Upper lobe of left lung (tissue), 6 donors: ENCODE data around the gene SKIC3. TPM values are rescaled to one million over a fixed set of nuclear protein-coding genes. Genes with fewer than 3 reads are reported as not detected.

Source experiments
- ATAC-seq, 2 donors: fragments of 200-7000 bp; cut with Tn5 transposase; one replicate each; pipeline ENCODE4 v1.9.1; 2022; ENCODE audit warnings: mild to moderate bottlenecking in 2 of 2, moderate library complexity in 2 of 2; ENCODE audit not compliant: low FRiP score in 2 of 2
- DNase-seq, 2 donors: peaks; one replicate each; pipeline ENCODE4 v3.0.0-alpha.2; 2019 to 2020
- H3K27ac ChIP-seq, 4 donors: fragments of 200-600 bp; sonication (generic); one replicate each; pipeline ENCODE4 v1.5.1; 2016 to 2019
- H3K27me3 ChIP-seq, 4 donors: fragments of 200-600 bp; sonication (generic); one replicate each; pipeline ENCODE4 v1.5.1; 2017 to 2019
- H3K36me3 ChIP-seq, 4 donors: fragments of 200-600 bp; sonication (generic); one replicate each; pipeline ENCODE4 v1.5.1; 2016 to 2019
- H3K4me1 ChIP-seq, 4 donors: fragments of 200-600 bp; sonication (generic); one replicate each; pipeline ENCODE4 v1.5.1; 2018 to 2019
- H3K4me3 ChIP-seq, 4 donors: fragments of 200-600 bp; sonication (generic); one replicate each; pipeline ENCODE4 v1.5.1; 2017 to 2019; ENCODE audit warnings: mild to moderate bottlenecking in 2 of 4, moderate library complexity in 1 of 4
- H3K9me3 ChIP-seq, 4 donors: fragments of 200-600 bp; sonication (generic); one replicate each; pipeline ENCODE4 v1.5.1; 2018 to 2019
- EP300 ChIP-seq, 4 donors: sonication (generic); formaldehyde crosslinking; IDR thresholded peaks; one replicate each; pipeline ENCODE4 v1.5.1; 2017; ENCODE audit warnings: antibody characterized with exemption in 4 of 4, control low read depth in 2 of 4
- POLR2A ChIP-seq, 4 donors: fragments of 450-650 bp; IDR thresholded peaks; one replicate each; pipeline ENCODE4 v1.5.1; 2016 to 2017; ENCODE audit warnings: antibody characterized with exemption in 4 of 4, mild to moderate bottlenecking in 2 of 4
- POLR2AphosphoS5 ChIP-seq, 2 donors: sonication (generic); formaldehyde crosslinking; IDR thresholded peaks; one replicate each; pipeline ENCODE4 v1.5.1; 2017; ENCODE audit warnings: antibody characterized with exemption in 2 of 2
- WGBS, 2 donors: methylation state at CpG; one replicate each; pipeline ENCODE4 v1.1.5; 2017 to 2018; 5-methylcytosine and 5-hydroxymethylcytosine counted together
- total RNA-seq, 6 donors: library from RNA; depleted of rRNA in 4 of 6; stranded (reverse); fragments of >200 nt in 4 of 6; gene quantifications; one replicate each; pipeline versions ENCODE4 v1.1.0 to v1.2.1, GENCODE V29; 2016 to 2021
- TF ChIP-seq, protein P1 (sequence below), 6 experiments: fragments of 450-650 bp in 4 of 6; fragments of 200-600 bp in 2 of 6; sonication (generic) in 2 of 6; IDR thresholded peaks; one replicate each; pipeline ENCODE4 v1.5.1; 2016 to 2019; ENCODE audit warnings: antibody characterized with exemption in 6 of 6
- donor health status: DM: no; HTN: no; CAD: no; lungs with moderate emphysema.
- donor health status: DM: no; HTN: yes; CAD: no; lungs with severe emphysema.

Gene SKIC3
- total RNA-seq, 6 donors from 2014 or later = 42.5 to 101 (median 54.0) TPM

DNA sequence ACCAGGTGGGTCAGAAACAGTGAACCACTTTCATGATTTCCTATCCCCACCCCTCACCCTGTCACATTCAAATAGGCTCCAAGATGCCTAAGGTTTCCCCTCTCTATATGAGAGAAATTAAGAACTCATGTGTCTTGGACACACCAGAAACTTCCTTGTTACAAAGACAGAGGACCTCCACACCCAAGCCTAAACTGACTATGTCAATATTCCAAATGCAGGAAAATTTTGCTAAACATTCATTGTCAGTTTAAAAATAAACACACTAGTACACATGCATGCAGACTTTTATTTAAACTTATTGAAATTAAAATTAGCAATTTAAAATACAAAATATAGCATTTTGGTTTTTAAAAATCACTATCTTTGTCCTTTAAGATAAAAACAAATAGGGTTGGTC, 26.2 kb downstream of the SKIC3 start:
- Histone ChIP-seq H3K9me3 (no peaks in the 10 kb centered on the region), H3K4me1 (no peaks in the 10 kb centered on the region), H3K27me3 (no peaks in the 10 kb centered on the region), H3K36me3 (peaks cover 5 to 82% (median 19%) of the 10 kb centered on the region in 4 donors), H3K4me3 (no peak overlapping the region), H3K27ac (no peak overlapping the region)
- DNase-seq = no peak
- ATAC-seq = no peak
- TF ChIP-seq EP300 (IDR thresholded peaks at IDR 0.05) = no peak
- no peak for TF ChIP-seq POLR2AphosphoS5 (IDR thresholded peaks at IDR 0.05)
- TF ChIP-seq POLR2A (IDR thresholded peaks at IDR 0.05) = no peak
- TF ChIP-seq, protein P1, sequence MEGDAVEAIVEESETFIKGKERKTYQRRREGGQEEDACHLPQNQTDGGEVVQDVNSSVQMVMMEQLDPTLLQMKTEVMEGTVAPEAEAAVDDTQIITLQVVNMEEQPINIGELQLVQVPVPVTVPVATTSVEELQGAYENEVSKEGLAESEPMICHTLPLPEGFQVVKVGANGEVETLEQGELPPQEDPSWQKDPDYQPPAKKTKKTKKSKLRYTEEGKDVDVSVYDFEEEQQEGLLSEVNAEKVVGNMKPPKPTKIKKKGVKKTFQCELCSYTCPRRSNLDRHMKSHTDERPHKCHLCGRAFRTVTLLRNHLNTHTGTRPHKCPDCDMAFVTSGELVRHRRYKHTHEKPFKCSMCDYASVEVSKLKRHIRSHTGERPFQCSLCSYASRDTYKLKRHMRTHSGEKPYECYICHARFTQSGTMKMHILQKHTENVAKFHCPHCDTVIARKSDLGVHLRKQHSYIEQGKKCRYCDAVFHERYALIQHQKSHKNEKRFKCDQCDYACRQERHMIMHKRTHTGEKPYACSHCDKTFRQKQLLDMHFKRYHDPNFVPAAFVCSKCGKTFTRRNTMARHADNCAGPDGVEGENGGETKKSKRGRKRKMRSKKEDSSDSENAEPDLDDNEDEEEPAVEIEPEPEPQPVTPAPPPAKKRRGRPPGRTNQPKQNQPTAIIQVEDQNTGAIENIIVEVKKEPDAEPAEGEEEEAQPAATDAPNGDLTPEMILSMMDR (IDR thresholded peaks at IDR 0.05) = no peak

DNA sequence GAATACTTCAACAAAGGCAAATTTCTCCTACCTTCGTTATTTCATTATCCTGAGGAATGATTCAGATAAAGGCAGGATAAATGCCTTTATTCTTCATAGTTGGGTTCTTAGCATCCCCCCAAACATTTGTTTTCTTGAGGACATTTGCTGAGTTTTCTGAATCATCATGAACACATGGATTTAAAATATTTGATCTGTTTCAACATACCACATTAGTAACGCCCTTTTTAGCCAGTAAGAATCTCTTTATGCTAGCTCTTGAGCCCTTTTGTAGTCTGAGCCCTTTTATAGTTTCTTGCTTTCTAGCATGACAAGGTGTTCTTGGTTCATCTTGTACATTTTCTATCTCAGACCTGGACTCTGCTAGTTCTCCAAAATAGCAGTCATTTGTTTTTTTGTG, 27.9 kb downstream of the SKIC3 start:
- no peak for DNase-seq
- H3K27ac ChIP-seq = no peak overlapping the region
- WGBS, 2 donors = 95 to 96% methylated on average over 2 of the region's 2 CpGs

DNA sequence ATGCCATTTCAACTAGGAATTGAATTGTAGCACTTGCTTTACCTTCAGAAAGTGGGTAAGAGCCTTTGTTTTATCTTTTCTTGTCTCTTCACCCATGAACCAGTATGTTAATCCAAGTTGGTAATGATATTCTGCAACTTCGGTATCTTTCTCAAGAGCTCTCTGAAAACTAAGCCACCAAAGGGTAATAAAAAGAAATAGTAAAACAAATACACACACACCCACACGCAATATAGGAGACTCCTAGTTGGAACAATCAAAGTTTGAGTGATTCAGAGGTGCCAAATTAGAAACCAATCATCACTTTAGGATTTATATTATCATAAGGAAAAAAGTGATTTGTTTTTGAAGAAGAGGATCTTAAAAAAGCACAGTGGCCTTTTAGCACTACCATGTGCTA, 30.4 kb downstream of the SKIC3 start:
- H3K27ac ChIP-seq = no peak overlapping the region
- no peaks in the 10 kb centered on the region for H3K27me3 ChIP-seq
- ATAC-seq (no peak), DNase-seq (no peak)
- no peak for TF ChIP-seq POLR2A (IDR thresholded peaks at IDR 0.05)
- TF ChIP-seq POLR2AphosphoS5 (IDR thresholded peaks at IDR 0.05) = no peak
- TF ChIP-seq EP300 (IDR thresholded peaks at IDR 0.05) = no peak
- TF ChIP-seq, protein P1 (IDR thresholded peaks at IDR 0.05) = no peak
- peaks cover 9 to 94% (median 20%) of the 10 kb centered on the region in 4 donors for H3K36me3 ChIP-seq
- H3K4me1 ChIP-seq = no peaks in the 10 kb centered on the region
- H3K4me3 ChIP-seq = no peak overlapping the region
- H3K9me3 ChIP-seq = no peaks in the 10 kb centered on the region
- 89 to 93% methylated on average over 2 of the region's 2 CpGs for WGBS, 2 donors

More for the DNA sequence above, 27.9 kb downstream of the SKIC3 start:
- no peak overlapping the region for H3K4me3 ChIP-seq
- peaks cover 6 to 90% (median 21%) of the 10 kb centered on the region in 4 donors for H3K36me3 ChIP-seq
- ATAC-seq = no peak
- TF ChIP-seq EP300 (IDR thresholded peaks at IDR 0.05) (no peak), POLR2AphosphoS5 (IDR thresholded peaks at IDR 0.05) (no peak), POLR2A (IDR thresholded peaks at IDR 0.05) (no peak)
- TF ChIP-seq, protein P1 (IDR thresholded peaks at IDR 0.05) = no peak
- no peaks in the 10 kb centered on the region for H3K9me3 ChIP-seq
- no peaks in the 10 kb centered on the region for H3K4me1 ChIP-seq
- H3K27me3 ChIP-seq = no peaks in the 10 kb centered on the region

DNA sequence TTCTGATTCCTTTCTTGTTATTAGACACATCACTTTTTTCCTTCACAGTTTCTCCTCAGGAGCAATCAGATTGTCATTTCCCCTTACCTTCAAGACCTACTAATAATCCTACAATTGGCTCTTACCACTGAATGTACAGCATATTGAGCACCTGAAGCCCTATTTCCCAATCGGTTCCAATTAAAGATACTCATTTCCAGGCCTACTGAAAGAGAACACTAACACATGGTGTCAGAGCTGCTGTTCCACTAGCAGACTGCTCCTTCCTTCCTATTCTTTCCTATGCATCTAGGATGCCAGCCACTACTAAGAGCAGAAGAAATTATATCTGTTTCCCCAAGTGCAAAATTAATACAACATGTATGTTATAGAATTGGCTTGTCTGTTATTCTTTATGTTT, 34.6 kb downstream of the SKIC3 start:
- Histone ChIP-seq H3K4me3 (no peak overlapping the region), H3K36me3 (peaks cover 8 to 88% (median 19%) of the 10 kb centered on the region in 4 donors), H3K27ac (no peak overlapping the region), H3K9me3 (no peaks in the 10 kb centered on the region), H3K4me1 (no peaks in the 10 kb centered on the region), H3K27me3 (no peaks in the 10 kb centered on the region)
- DNase-seq (no peak), ATAC-seq (no peak)
- no peak for TF ChIP-seq EP300 (IDR thresholded peaks at IDR 0.05)
- WGBS, 2 donors = 100% methylated on average over 1 of the region's 1 CpG

DNA sequence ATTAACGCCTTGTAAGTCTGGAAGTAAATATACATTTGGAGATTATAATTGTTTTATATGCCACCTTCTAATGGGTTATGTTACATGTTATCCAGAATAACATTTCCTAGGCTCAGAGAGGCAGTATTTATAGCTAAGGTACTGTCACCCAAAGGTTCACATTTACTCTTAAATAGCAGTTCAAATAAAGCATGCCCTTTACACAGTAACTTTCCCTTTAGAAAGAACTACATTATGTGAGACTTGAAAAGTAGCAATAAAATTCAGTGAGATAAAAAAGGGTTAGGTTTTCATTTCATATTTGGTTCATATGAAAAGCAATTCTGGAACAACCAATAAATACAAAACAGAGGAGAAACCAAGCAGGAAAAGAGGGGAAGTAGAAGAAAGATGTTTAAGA, 35.1 kb downstream of the SKIC3 start:
- DNase-seq (no peak), ATAC-seq (no peak)
- Histone ChIP-seq H3K9me3 (no peaks in the 10 kb centered on the region), H3K4me3 (no peak overlapping the region), H3K27ac (no peak overlapping the region), H3K4me1 (no peaks in the 10 kb centered on the region), H3K27me3 (no peaks in the 10 kb centered on the region), H3K36me3 (peaks cover 8 to 88% (median 18%) of the 10 kb centered on the region in 4 donors)
- 97 to 100% methylated on average over 1 of the region's 1 CpG for WGBS, 2 donors
- TF ChIP-seq POLR2AphosphoS5 (IDR thresholded peaks at IDR 0.05) (no peak), POLR2A (IDR thresholded peaks at IDR 0.05) (no peak), EP300 (IDR thresholded peaks at IDR 0.05) (no peak)
- TF ChIP-seq, protein P1 (IDR thresholded peaks at IDR 0.05) = no peak
